ENCODE results near the gene MRPS34.

Gene MRPS34

GRCh38 chr16:1768767-1769401 lies 4.0 kb downstream of the MRPS34 start:
- DNase-seq = no peak

GRCh38 chr16:1768061-1768766 lies 4.7 kb downstream of the MRPS34 start:
- DNase-seq = no peak

- no peak for DNase-seq
These were observed 5.6 kb downstream of the MRPS34 start for GRCh38 chr16:1767116-1767994.

- no peak for DNase-seq
These were observed 6.2 kb downstream of the MRPS34 start for GRCh38 chr16:1766701-1767100.

- no peak for DNase-seq
These were observed 6.7 kb downstream of the MRPS34 start for GRCh38 chr16:1766231-1766630.

- no peak for DNase-seq
These were observed 7.1 kb downstream of the MRPS34 start for GRCh38 chr16:1765826-1766225.

GRCh38 chr16:1764971-1765370 lies 8.0 kb downstream of the MRPS34 start:
- DNase-seq = no peak

GRCh38 chr16:1763521-1764511 lies 9.1 kb downstream of the MRPS34 start:
- no peak for DNase-seq

GRCh38 chr16:1762879-1763520 lies 9.9 kb downstream of the MRPS34 start:
- no peak for DNase-seq

- DNase-seq = no peak
These were observed 10.6 kb downstream of the MRPS34 start for GRCh38 chr16:1762196-1762878.

- no peak for DNase-seq
These were observed 11.2 kb downstream of the MRPS34 start for GRCh38 chr16:1761751-1762150.

- DNase-seq = no peak
These were observed 12.0 kb downstream of the MRPS34 start for GRCh38 chr16:1760911-1761310.

- no peak for DNase-seq
These were observed 13.4 kb downstream of the MRPS34 start for GRCh38 chr16:1759511-1759910.

GRCh38 chr16:1758923-1759322 lies 14.0 kb downstream of the MRPS34 start:
- DNase-seq = no peak

GRCh38 chr16:1757714-1758461 lies 15.0 kb downstream of the MRPS34 start:
- DNase-seq = no peak

GRCh38 chr16:1754204-1754603 lies 18.7 kb downstream of the MRPS34 start:
- DNase-seq = no peak

GRCh38 chr16:1752853-1753252 lies 20.1 kb downstream of the MRPS34 start:
- no peak for DNase-seq

GRCh38 chr16:1751946-1752345 lies 21.0 kb downstream of the MRPS34 start:
- no peak for DNase-seq

GRCh38 chr16:1749152-1750117 lies 23.5 kb downstream of the MRPS34 start:
- no peak for DNase-seq
